Ishikawa (cell line): ENCODE data around the gene PLXNA2.

Experiments
- CEBPB ChIP-seq: IDR thresholded peaks from 2 replicates; pipeline ENCODE4 v1.6.1; 2012
- EGR1 ChIP-seq: IDR thresholded peaks from 2 replicates; pipeline ENCODE4 v1.6.1; 2012
- EP300 ChIP-seq: IDR thresholded peaks from 2 replicates; pipeline ENCODE4 v1.6.1; 2012; ENCODE audit warnings: borderline replicate concordance
- MAX ChIP-seq: IDR thresholded peaks from 2 replicates; pipeline ENCODE4 v1.6.1; 2012
- NFIC ChIP-seq: IDR thresholded peaks from 2 replicates; pipeline ENCODE4 v1.6.1; 2012
- RAD21 ChIP-seq: IDR thresholded peaks from 2 replicates; pipeline ENCODE4 v1.6.1; 2012; ENCODE audit warnings: low read depth
- REST ChIP-seq: IDR thresholded peaks from 2 replicates; pipeline ENCODE4 v1.6.1; 2012; ENCODE audit warnings: low read depth, mild to moderate bottlenecking
- USF1 ChIP-seq: IDR thresholded peaks from 2 replicates; pipeline ENCODE4 v1.6.1; 2012
- YY1 ChIP-seq: IDR thresholded peaks from 2 replicates; pipeline ENCODE4 v1.6.1; 2012; ENCODE audit warnings: low read depth

- TF ChIP-seq REST: no peak
- TF ChIP-seq EP300: no peak
- TF ChIP-seq CEBPB: no peak
- no peak for TF ChIP-seq MAX
- TF ChIP-seq YY1: no peak
- TF ChIP-seq RAD21: no peak
- no peak for TF ChIP-seq USF1
- TF ChIP-seq NFIC: no peak
- no peak for TF ChIP-seq EGR1
Measured at GRCh38 chr1:208069317-208069716, 174.9 kb downstream of the PLXNA2 start.
